Right ventricle myocardium inferior (tissue), 1 donor: ENCODE results near the gene PSIP1. TPM values are rescaled to one million over a fixed set of nuclear protein-coding genes. Genes with fewer than 3 reads are reported as not detected.

ENCODE experiments used
- ATAC-seq: fragments of 200-7000 bp; cut with Tn5 transposase; one replicate; pipeline ENCODE4 v1.9.1; 2020; ENCODE audit warnings: mild to moderate bottlenecking, moderate library complexity
- DNase-seq: peaks from one replicate; pipeline ENCODE4 v3.0.0; 2021; ENCODE audit errors: missing footprints
- intact Hi-C: fragments of 100-400 bp; cut with DNase I; formaldehyde crosslinking; loops from one replicate; pipeline ENCODE4 v1.11.0; 2022
- total RNA-seq: library from RNA; stranded (reverse); fragmentation: NEBNext Ultra II Directional; extraction: Animal tissue kit (Norgen Biotek cat#: 25700); gene quantifications from one replicate; pipeline ENCODE4 v1.2.1, GENCODE V29; 2021
- donor health status: DM: no; HTN: yes; CAD: no; lungs with severe emphysema.

The PSIP1 gene
- total RNA-seq, 1 donor from 2014 or later: 21.1 TPM

DNA sequence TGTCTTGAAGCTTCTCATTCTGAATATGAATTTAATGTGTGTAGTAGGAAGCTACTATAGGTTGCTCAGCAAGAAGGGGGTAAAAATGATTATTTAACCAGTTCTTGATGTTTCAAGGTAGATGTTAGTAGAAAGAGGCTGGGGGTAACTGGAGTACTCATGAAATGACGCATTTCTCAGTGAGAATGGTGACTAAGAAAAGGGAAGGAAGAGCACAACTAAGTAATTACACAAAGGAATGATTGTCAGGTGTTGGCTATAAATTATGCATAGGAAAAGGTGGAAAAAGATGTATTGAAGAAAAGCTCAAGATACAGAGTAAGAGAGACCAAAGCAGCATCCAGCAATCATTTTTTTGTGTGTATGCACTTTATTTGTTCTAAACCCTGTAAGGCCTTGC, 1.4 kb upstream of the PSIP1 start:
- DNase-seq: no peak
- no peak for ATAC-seq
- intact Hi-C loops: loop anchor here (5.0 kb wide), 1 partner anchor 90 kb away; the partner anchor contains the start of gene SNAPC3

DNA sequence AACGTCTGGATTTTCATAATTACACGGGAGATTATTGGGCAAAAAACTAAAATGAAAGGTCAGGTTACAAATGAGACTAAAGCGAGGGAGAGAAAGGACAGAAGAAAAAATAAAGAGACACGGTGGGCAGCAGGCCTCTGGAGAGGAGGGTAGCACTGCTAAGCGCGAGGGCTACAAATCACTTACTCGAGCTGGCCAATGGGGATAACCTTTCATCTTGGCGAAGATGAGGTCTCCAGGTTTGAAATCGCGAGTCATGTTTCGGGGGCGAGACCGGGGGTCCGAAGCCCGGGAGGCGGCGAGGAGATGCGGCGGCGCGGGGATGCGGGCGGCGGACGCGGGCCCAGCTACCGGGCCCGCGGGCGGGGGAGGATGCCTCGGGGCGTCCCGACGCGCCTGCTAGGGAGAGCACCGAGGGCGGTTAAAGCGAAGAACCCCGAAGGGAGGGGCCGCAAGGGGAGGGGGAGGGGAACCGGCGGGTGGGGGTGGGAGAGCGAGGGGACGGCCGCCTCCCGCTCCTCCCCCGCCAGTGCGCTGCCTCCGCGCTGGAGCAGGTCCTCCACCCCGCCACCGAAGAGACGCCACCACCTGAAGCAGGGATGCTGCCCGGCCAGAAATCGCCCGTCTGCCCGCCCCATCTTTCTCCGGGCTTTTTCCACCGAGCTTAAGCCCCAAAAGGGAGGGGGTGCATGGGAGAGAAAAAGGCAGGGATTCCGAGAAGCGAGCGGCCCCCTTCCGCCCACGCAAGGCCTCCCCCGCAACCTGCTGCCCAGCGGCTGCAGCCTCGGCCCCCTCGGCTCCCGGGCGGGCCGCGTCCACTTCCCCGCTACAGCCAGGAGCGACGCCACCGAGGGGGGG, 610 bp downstream of the PSIP1 start:
- intact Hi-C loops: loop anchor here (5.0 kb wide), 1 partner anchor 88 kb away; the partner anchor contains the start of gene SNAPC3
- no peak for DNase-seq
- peak; percentile 69 for ATAC-seq

DNA sequence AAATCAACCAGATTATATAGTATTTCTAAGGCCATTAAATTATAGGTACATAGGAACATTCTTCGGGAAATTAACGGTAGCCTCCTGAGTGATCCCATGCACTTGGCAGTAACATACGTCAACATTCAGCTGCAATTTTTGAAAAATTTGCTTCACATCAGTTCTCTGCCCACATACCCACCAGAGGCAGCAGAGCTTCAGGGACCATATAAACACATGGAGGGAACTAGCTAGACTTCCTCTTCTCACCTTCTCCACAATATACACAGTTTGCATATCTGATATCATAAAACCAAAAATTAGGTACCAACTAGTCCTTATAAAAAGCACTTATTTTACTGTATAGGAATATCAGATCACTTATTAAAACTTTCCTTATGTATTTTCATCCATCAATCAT, 4.8 kb downstream of the PSIP1 start:
- ATAC-seq (no peak), DNase-seq (no peak)
- intact Hi-C loops: no loop called here

DNA sequence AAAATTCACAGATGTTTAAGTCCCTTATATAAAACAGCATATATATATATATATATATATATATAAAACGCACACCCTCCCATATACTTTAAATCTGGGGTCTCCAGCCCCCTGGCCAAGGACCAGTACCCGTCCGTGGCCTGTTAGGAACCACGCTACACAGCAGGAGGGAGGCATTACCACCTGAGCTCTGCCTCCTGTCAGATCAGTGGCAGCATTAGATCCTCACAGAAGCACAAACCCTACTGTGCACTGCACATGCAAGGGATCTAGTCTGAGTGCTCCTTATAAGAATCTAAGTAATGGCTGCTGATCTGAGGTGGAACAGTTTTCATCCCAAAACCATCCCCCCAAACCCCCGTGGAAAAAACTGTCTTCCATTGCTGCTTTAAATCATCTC, 9.0 kb downstream of the PSIP1 start:
- no peak for DNase-seq
- intact Hi-C loops: no loop called here
- ATAC-seq: no peak

DNA sequence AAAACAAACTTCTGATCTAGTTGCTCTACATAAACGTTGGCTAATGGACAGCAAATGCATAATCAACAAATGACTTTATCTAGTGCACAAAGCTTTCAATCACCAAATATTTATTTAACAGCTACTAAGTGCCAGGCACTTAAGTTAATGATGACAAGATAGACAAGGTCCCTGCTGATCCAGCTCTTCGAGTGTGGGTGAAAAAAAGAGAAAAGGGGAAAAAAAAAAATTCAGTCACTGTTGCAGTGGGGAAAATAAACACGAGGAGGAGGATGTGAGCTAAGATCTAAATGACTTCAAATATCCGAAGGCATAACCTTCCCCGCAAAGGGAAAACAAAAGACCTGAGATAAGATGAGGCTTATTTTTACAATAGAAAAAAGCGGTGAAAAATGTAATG, 9.6 kb downstream of the PSIP1 start:
- ATAC-seq (no peak), DNase-seq (no peak)
- intact Hi-C loops: no loop called here

DNA sequence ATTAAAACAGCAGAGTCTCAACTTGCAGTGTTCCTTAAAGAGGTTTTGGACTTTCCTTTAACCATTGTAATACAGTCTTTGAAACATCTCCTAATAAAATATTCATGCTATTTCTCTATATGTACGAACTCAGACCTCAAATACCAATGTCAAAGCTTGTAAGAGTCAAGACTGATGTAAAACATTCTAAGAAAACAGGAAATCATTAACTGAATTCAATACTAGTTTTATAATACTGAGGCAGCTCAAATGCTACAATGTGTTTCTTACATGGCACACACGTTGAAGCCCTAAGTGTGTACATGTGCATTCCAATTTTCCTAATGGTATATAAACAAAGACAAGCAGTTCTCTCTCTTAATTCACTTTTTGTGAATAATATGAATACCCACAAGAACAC, 11.6 kb downstream of the PSIP1 start:
- no peak for DNase-seq
- intact Hi-C loops: no loop called here
- no peak for ATAC-seq

DNA sequence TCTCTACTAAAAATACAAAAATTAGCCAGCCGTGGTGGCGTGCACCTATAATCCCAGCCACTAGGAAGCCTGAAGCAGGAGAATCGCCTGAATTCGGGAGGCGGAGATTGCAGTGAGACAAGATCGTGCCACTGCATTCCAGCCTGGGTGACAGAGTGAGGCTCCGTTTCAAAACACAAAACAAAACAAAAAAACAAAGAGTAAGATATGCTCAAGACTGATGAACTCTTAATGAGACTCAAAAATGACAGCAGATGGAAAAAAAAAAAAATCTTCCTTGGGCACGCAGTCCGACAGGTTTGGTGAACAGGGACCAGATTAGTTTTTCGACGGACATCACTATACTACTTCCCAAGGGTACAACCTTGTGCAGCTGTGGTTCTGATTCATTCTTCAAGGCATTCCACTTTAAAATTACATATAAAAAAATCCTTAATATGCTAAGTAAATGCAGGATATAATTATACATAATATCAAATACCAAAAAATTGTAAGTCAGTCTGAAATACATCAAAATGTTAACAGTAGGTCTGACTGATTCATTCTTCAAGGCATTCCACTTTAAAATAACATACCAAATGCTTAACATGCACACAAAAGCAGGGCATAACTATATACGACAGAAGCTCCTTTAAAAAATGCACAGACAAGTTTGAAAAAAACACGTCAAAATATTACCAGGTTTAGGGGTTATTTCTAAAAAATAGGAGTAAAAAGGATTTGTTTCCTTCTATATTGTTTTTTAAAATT, 12.3 kb downstream of the PSIP1 start:
- no peak for ATAC-seq
- intact Hi-C loops: no loop called here
- DNase-seq: no peak

DNA sequence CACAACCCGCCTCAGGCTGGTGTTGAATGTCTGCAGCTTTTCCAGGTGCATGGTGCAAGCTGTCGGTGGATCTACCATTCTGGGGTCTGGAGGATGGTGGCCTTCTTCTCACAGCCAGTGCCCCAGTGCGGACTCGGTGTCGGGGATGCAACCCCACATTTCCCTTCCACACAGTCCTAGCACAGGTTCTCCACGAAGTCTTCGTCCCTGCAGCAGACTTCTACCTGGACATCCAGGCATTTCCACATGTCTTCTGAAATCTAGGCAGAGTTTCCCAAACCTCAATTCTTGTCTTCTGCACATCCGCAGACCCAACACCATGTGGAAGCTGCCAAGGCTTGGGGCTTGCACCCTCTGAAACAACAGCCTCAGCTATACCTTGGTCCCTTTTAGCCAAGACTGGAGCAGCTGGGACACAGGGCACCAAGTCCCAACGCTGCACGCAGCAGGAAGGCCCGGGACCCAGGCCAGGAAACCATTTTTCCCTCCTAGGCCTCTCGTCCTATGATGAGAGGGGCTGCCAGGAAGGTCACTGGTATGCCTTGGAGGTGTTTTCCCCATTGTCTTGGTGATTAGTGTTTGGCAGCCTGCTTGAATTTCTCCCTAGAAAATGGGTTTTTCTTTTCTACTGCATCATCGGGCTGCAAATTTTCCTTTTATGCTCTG, 18.2 kb downstream of the PSIP1 start:
- no peak for DNase-seq
- intact Hi-C loops: no loop called here
- no peak for ATAC-seq

DNA sequence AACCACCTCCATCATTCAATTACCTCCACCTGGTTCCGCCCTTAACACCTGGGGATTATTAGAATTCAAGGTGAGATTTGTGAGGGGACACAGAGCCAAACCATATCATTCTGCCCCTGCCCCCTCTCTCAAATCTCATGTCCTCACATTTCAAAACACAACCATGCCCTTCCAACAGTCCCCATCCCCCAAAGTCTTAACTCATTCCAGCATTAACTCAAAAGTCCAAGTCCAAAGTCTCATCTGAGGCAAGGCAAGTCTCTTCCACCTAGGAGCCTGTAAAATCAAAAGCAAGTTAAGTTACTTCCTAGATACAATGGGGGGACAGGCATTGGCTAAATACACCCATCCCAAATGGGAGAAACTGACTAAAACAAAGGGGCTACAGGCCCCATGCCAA, 18.8 kb downstream of the PSIP1 start:
- DNase-seq (no peak), ATAC-seq (no peak)
- intact Hi-C loops: no loop called here

DNA sequence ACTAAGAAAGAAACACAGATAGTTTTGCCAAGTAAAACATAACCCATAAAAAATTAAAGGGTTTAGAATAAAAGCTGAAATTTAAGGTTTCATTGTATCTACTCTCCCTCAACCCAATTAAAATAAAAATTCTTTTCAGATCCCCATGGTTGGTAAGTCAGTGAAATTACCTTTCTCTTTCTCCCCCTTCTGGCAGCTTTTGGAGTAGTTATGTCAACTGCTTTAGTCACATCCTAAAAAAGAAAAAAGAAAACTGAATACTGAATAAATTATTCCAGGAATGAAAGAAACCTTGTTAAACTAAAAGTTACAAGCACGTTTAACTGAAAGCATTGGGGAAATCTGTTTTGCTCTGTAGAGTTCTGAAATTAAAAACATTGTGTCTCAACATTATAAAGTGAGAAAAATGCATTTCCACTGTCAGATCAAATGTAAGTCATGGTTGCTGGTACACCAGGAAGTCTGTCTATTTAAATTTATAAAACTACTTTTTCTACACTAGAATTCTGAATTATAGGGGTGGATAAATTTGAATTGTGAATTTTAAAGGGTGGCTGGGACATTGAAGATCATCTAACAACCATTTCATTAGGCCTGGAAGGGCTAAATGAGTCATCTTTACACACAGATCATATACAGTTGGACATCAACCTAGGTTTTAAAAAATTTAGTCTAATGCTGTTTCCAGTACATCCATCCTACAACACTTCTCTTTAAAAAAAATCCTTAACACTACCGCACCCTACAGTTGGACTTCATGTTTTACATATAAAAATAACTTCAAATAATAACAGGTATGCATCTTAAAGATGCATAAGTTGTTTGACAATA, 24.7 kb downstream of the PSIP1 start:
- no peak for DNase-seq
- no peak for ATAC-seq
- intact Hi-C loops: no loop called here

DNA sequence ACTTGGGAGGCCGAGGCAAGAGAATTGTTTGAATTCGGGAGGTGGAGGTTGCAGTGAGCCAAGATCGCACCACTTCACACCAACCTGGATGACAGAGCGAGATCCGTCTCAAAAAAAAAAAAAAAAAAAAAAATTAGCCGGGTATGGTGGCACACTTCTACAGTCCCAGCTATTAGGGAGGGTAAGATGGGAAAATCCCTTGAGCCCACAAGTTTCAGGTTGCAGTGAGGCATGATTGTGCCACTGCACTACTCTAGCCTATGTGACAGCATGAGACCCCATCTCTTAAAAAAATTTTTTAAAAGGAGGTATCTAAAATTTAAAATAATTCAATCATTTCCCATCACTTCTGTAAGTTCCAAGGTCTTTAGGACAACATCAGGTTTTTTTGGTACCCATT, 26.0 kb downstream of the PSIP1 start:
- intact Hi-C loops: no loop called here
- DNase-seq (no peak), ATAC-seq (no peak)

DNA sequence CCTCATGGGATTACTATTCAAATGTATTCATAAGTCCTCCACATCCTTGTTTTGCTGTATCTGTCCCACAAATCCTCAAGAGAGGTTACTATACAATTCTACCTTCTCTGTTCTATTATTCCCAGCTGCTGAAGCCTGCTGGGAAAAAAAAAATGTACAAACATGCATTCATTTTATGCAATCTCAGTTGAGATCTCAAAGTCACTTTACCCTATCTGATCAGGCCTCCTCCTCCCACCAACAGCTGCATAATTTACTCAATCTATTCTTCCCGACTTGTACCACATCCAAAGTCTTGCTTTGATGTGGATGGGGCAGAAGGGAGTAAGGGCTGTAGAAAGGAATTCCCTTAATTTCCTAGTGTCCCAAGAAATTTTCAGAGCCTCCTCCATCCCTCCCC, 28.6 kb downstream of the PSIP1 start:
- DNase-seq (no peak), ATAC-seq (no peak)
- intact Hi-C loops: no loop called here

DNA sequence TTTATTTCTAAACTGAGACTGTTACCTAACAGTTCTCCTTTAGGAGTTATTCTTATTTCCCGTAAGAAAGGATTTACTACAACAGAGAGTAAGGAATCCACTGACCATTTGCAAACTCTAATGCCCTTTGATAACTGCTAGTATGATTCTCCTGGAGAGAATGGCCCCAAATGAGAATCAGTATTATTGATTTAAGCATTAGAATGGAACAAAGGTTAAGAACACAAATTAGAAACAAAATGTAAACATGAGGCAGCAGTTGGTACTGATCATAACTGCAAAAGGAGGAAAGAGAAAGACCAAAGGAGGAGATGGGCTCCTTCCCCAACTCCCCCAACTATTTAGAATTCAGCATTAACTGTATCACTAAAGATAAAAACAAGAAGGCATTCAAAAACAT, 30.7 kb downstream of the PSIP1 start:
- intact Hi-C loops: no loop called here
- no peak for ATAC-seq
- no peak for DNase-seq

DNA sequence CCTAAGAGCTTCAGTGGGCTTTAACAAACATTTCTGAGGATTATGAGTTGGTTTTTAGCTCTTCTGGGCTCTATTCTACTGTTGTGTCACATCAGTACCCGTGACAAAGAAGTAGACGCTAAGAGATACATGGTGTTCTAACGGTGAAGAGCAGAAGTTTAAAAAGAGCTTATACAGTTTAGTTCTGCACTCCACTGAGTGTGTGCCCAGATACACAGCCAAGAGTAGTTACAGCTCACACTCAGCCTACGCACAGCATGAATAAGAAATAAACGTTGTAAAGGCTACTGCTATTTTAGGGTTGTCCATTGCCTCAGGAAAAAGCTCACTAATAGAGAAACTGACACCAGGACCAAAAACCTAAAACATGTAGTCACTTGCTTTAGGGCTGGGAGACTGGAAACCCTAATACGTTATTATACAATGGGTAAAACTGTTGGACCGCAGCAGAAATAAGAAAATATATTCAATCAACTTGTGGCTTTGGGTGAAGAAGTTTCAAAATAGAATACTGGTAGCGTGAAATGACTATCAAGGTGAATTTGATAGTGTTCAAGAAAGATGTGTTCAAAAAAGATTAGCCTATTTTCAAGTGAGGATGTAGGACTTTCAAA, 34.7 kb downstream of the PSIP1 start:
- no peak for DNase-seq
- ATAC-seq: no peak
- intact Hi-C loops: no loop called here

DNA sequence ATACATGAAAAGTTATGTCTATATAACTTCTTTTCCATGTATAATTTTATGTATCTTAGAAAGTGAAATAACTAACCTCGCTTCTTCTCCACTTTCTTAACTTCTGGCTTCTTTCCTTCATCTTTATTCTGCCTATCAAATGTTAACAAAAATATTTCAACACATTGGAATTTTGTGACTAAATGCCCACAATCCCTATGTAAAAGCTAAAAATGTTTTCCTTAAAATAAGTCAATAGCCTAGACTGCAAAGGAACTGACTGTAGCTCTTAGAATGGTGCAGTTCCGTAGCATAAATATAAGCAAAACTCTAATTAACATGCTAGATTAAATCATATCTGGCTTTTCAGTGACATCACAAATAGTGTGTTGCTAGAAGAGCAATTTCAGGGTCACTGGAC, 40.9 kb downstream of the PSIP1 start:
- intact Hi-C loops: no loop called here
- DNase-seq (no peak), ATAC-seq (no peak)

DNA sequence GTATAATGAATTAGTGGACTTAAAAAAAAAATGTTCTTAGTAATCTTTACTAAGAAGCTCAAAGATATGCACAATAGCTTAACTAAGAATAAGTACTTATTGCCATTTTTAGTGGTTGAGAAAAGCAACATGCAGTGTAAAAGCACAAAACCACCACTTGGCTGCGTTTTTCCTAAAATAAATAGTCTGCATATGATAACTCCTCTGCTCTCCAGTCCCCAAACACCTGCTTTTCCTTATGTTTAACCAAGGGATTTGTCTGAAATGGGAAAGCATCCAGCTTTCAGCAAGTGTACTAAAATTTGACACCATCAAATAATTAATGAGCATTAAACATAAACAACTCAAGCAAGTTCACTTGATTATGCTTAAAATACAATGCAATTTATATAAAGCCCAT, 41.4 kb downstream of the PSIP1 start:
- intact Hi-C loops: no loop called here
- no peak for ATAC-seq

DNA sequence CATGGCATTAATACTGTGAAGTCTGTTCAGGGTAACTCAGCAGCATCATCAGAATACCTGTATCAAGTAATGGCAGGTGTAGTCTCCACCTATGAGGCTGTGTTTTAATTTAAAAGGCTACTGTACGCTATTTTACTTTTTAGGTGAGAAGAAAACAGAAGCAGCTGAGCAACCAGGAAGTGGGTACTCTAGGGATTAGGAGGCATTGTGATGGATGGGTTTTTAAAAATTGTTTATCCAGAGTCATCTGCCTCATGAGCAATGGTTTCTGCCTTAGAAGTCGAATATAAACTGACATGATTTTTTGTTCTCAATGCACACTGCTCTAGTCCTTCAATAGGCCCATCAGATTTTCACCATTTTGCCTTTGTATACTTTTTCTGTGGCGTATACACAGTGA, 42.6 kb downstream of the PSIP1 start:
- no peak for ATAC-seq
- intact Hi-C loops: no loop called here
- DNase-seq: no peak

More for the DNA sequence above, 41.4 kb downstream of the PSIP1 start:
- DNase-seq: no peak

DNA sequence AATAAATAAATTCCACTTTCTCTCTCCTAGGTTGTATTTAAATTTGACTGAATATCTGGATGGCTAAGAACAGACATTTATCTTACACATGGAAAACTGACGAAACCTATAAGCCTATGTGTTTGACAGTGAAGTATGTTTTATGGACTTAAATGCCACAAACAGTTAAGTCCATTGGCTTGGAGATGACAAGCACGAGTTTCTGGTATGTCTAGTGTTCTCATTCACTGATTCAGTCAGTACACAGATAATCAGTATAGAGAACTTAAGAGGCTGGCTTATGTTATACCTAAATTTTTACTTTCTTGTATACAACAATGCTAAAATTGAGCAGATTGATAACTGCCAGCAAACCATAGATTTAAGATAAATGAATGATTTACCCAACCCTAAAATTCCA, 49.2 kb downstream of the PSIP1 start:
- DNase-seq (no peak), ATAC-seq (no peak)
- intact Hi-C loops: no loop called here

DNA sequence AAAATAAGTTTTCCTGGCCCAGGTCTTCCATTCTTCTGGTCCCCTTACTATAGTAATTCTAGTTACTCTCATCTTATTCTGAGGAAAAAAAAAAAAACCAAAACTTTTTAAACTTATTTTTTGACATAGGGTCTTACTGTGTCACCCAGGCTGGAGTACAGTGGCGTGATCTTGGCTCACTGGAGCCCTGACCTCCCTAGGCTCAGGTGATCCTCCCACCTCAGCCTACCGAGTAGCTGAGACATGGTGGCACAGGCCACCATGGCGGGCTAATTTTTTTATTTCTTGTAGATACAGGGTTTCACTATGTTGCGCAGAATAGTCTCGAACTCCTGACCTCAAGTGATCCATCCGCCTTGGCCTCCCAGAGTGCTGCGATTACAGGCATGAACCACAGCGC, 49.7 kb downstream of the PSIP1 start:
- no peak for ATAC-seq
- intact Hi-C loops: no loop called here
- no peak for DNase-seq
